Measurements from ENCODE around the gene SELENOM. TPM values are rescaled to one million over a fixed set of nuclear protein-coding genes. Genes with fewer than 3 reads are reported as not detected.

Gene SELENOM
- total and polyA plus RNA-seq, 2 of the 8 experiments (the other 6 are each of a cell fraction or from before 2014, with no cell fraction given), result 22.7 to 40.0 TPM

DNA sequence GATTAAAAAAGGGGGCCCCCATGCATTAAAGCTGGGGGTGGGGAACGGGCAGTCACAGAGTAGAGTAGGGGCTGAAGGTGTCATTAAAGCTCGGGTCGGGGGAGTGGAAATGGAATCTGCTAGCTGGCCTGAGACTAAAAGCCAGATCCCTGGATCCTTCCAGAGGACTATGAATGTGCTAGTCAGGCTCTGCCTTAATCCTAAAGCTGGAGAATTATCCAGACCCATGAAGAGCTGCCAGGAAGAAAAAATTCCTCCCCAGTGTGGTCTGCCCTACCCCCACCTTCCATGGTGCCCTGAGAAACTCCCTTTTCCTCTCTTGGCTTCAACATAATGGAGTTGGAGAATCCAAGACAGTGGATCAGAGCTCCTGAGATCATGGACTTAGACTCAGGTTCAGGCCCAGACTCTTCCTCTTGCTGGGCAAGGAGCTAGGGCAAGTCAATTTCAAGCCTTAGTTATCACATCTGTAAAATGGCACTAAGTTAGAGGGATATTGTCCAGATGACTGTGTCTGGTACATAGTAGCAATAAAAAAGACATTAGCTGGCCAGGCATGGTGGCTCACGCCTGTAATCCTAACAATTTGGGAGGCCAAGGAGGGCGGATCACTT, 50.3 kb downstream of the SELENOM start:
- no peaks in the 10 kb centered on the region for H4K20me1 ChIP-seq (replicated peaks in 1 of 2; ENCODE audit: control insufficient read depth in 1 of 2, insufficient read depth in 2 of 2, low read length in 2 of 2)

More for the DNA sequence above, 50.3 kb downstream of the SELENOM start:
- WGBS, 2 experiments (ENCODE audit: extremely low coverage in 1 of 2, insufficient coverage in 1 of 2, insufficient read length in 1 of 2, insufficient replicate concordance in 2 of 2, low coverage in 1 of 2, low lambda C conversion rate in 2 of 2, missing lambda C conversion rate in 1 of 2), result 68% methylated on average over 5 of the region's 5 CpGs; no CpG with 5 or more reads in 1 of the 2 experiments
- POLR2A ChIA-PET (ENCODE audit: partially characterized antibody), result interaction anchor here (0.7 to 1.7 kb wide), 5 partner anchors 11 to 136 kb away, joined by 3 to 6 read pairs (median 3); partner anchors contain the start of genes MORC2 and TUG1
- Histone ChIP-seq H3K36me3 (ENCODE audit: control insufficient read depth in 2 of 4, insufficient read depth in 4 of 4, low read length in 3 of 4) (no peaks in the 10 kb centered on the region), H3K23ac (ENCODE audit: insufficient read length) (no peak overlapping the region), H3K4me2 (ENCODE audit: insufficient read depth in 1 of 2, low read depth in 2 of 2, low read length in 2 of 2) (no peak overlapping the region), H2AFZ (ENCODE audit: low read length) (no peak overlapping the region), H3K56ac (replicated peaks; ENCODE audit: insufficient read length, low read depth, low read length) (no peak overlapping the region), H3K4ac (replicated peaks; ENCODE audit: insufficient read length, low read depth, low read length) (no peak overlapping the region), H2BK20ac (ENCODE audit: low read length) (no peak overlapping the region), H4K91ac (replicated peaks; ENCODE audit: insufficient read length, low read length) (no peak overlapping the region), H3K14ac (ENCODE audit: insufficient read length) (no peak overlapping the region), H2BK15ac (ENCODE audit: low read length) (no peak overlapping the region), H3K9ac (replicated peaks in 1 of 4; ENCODE audit: extremely low read depth in 1 of 4, low read depth in 3 of 4, low read length in 3 of 4) (no peak overlapping the region), H2BK5ac (ENCODE audit: low read depth, low read length) (no peak overlapping the region), H4K5ac (ENCODE audit: insufficient read length, low read depth, low read length) (no peak overlapping the region), H3K79me2 (ENCODE audit: control insufficient read depth in 1 of 2, insufficient read depth in 2 of 2, low read length in 2 of 2) (no peaks in the 10 kb centered on the region), H3K18ac (ENCODE audit: extremely low read depth, low read length) (no peak overlapping the region), H2BK120ac (replicated peaks; ENCODE audit: low read depth, low read length) (no peak overlapping the region), H3K4me3 (ENCODE audit: extremely low read depth in 1 of 4, insufficient read depth in 2 of 4, low read depth in 3 of 4, low read length in 4 of 4) (no peak overlapping the region), H3K27ac (ENCODE audit: low read depth, low read length) (no peak overlapping the region), H3K9me3 (ENCODE audit: insufficient read depth in 2 of 2, low read depth in 1 of 2, low read length in 1 of 2) (no peaks in the 10 kb centered on the region), H3K79me1 (ENCODE audit: low read depth, low read length) (no peaks in the 10 kb centered on the region), H2BK12ac (ENCODE audit: low read depth, low read length) (no peak overlapping the region), H3K4me1 (replicated peaks in 1 of 4; ENCODE audit: control insufficient read depth in 3 of 4, insufficient read depth in 4 of 4, low read length in 3 of 4) (peaks cover 0 to 3% (median 0%) of the 10 kb centered on the region in 4 experiments; a peak in 1 of 7 replicates), H2AK5ac (ENCODE audit: low read depth, low read length) (no peak overlapping the region), H3K27me3 (replicated peaks in 1 of 4; ENCODE audit: control insufficient read depth in 3 of 4, extremely low read depth in 1 of 4, insufficient read depth in 3 of 4, low read length in 3 of 4) (no peaks in the 10 kb centered on the region), H3K23me2 (ENCODE audit: low read depth, low read length) (no peaks in the 10 kb centered on the region), H4K8ac (ENCODE audit: extremely low read depth, insufficient read depth, low read length) (no peak overlapping the region)
- TF ChIP-seq SIN3A (conservative IDR thresholded peaks at IDR 0.05 in 1 of 2, IDR thresholded peaks at IDR 0.05 in 1 of 2; ENCODE audit: low read depth in 1 of 2, low read length in 2 of 2) (no peak), RNF2 (IDR thresholded peaks at IDR 0.05; ENCODE audit: borderline replicate concordance, low read depth, low read length, missing control alignments, poor library complexity, severe bottlenecking) (no peak)
- CTCF ChIA-PET (ENCODE audit: partially characterized antibody), result interaction anchor here (1.0 to 2.0 kb wide), 5 partner anchors 11 to 91 kb away, joined by 3 to 10 read pairs (median 3); no protein-coding TSS in a partner anchor
- DNase-seq (ENCODE audit: low read depth in 1 of 2, low spot score in 2 of 2), result no peak
- no peak for FAIRE-seq
